ENCODE data around the gene CDK10.

- TF ChIP-seq CTCF (IDR thresholded peaks at IDR 0.05; ENCODE audit: borderline replicate concordance, extremely low read depth, low read length, poor library complexity, severe bottlenecking) = no peak
- no peak for TF ChIP-seq EZH2 (IDR thresholded peaks at IDR 0.05; ENCODE audit: borderline replicate concordance, low read depth, low read length, severe bottlenecking)
These were observed 25.3 kb upstream of the CDK10 start for GRCh38 chr16:89661215-89661614.
